Hepatocyte (in vitro differentiated cells): Measurements from ENCODE around the gene SHH.

Source experiments
- CTCF ChIP-seq: fragments of 200-600 bp; sonication (generic); IDR thresholded peaks from 2 replicates; pipeline ENCODE4 v1.5.1; 2016; ENCODE audit warnings: antibody characterized with exemption, mild to moderate bottlenecking; ENCODE audit not compliant: poor library complexity
- EZH2 ChIP-seq: fragments of 200-600 bp; sonication (generic); IDR thresholded peaks from 2 replicates; pipeline ENCODE4 v1.6.1; 2016; ENCODE audit warnings: antibody characterized with exemption, mild to moderate bottlenecking, borderline replicate concordance

DNA sequence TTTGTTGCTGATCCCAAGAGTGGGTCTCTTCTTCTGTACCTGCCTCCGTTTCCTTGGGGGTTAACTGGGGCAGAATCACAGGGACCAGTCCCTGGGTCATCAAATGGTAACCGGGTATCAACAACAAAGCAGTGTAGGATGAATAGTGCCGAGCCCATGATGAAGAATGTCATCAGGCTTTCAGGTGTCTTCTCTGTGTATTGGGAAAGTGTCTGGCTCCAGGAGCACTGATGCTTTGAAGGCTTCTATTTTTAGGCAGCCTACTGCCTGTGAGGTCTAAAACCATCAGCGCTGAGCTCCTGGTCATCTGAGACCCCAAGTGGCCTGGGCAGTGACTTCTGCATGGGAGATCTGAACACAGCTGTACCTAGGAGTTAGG is 48.2 kb upstream of the SHH start:
- TF ChIP-seq CTCF (no peak), EZH2 (no peak)
